IMR-90 (cell line): Measurements from ENCODE around the gene CPNE4.

Experiments
- BHLHE40 ChIP-seq: fragments of 150-350 bp; IDR thresholded peaks from 2 replicates; pipeline ENCODE4 v1.6.1; 2016; ENCODE audit warnings: mild to moderate bottlenecking, low read depth, low read length
- CEBPB ChIP-seq: IDR thresholded peaks from 2 replicates; pipeline ENCODE4 v1.6.1; 2012; ENCODE audit warnings: low read depth, low read length, improper control_type of control experiment
- CHD1 ChIP-seq: IDR thresholded peaks from 2 replicates; pipeline ENCODE4 v1.6.1; 2012; ENCODE audit warnings: low read depth, low read length, improper control_type of control experiment
- MAFK ChIP-seq: IDR thresholded peaks from 2 replicates; pipeline ENCODE4 v1.6.1; 2012; ENCODE audit warnings: low read depth, low read length, improper control_type of control experiment
- MAZ ChIP-seq: IDR thresholded peaks from 2 replicates; pipeline ENCODE4 v1.6.1; 2012; ENCODE audit warnings: low read depth, mild to moderate bottlenecking, low read length, improper control_type of control experiment, moderate library complexity, borderline replicate concordance
- MXI1 ChIP-seq: IDR thresholded peaks from 2 replicates; pipeline ENCODE4 v1.6.1; 2012; ENCODE audit warnings: low read depth, mild to moderate bottlenecking, low read length, moderate library complexity, borderline replicate concordance
- NFE2L2 ChIP-seq: fragments of 150-350 bp; IDR thresholded peaks from 2 replicates; pipeline ENCODE4 v1.6.1; 2016; ENCODE audit warnings: low read depth, mild to moderate bottlenecking, low read length
- POLR2A ChIP-seq: IDR thresholded peaks from 2 replicates; pipeline ENCODE4 v1.6.1; 2012; ENCODE audit warnings: mild to moderate bottlenecking, low read depth, low read length
- RAD21 ChIP-seq: IDR thresholded peaks from 2 replicates; pipeline ENCODE4 v1.6.1; 2012; ENCODE audit warnings: low read length, improper control_type of control experiment
- RCOR1 ChIP-seq: IDR thresholded peaks from 2 replicates; pipeline ENCODE4 v1.6.1; 2012; ENCODE audit warnings: mild to moderate bottlenecking, low read length, improper control_type of control experiment; ENCODE audit not compliant: insufficient replicate concordance
- RFX5 ChIP-seq: IDR thresholded peaks from 2 replicates; pipeline ENCODE4 v1.8.0; 2012; ENCODE audit warnings: low read depth, mild to moderate bottlenecking, low read length, moderate library complexity
- SMC3 ChIP-seq: fragments of 150-350 bp; IDR thresholded peaks from 2 replicates; pipeline ENCODE4 v1.6.1; 2016; ENCODE audit warnings: low read depth, mild to moderate bottlenecking, antibody characterized with exemption, low read length, moderate library complexity
- TF ChIP-seq, protein P1 (sequence below): conservative IDR thresholded peaks from 2 replicates; pipeline ENCODE4 v1.5.1; 2012; ENCODE audit warnings: mild to moderate bottlenecking, low read depth, low read length, improper control_type of control experiment
- TF ChIP-seq, protein P2 (sequence below): fragments of 150-350 bp; IDR thresholded peaks from 2 replicates; pipeline ENCODE4 v1.6.1; 2017; ENCODE audit warnings: mild to moderate bottlenecking, antibody characterized with exemption, low read length, low read depth

DNA sequence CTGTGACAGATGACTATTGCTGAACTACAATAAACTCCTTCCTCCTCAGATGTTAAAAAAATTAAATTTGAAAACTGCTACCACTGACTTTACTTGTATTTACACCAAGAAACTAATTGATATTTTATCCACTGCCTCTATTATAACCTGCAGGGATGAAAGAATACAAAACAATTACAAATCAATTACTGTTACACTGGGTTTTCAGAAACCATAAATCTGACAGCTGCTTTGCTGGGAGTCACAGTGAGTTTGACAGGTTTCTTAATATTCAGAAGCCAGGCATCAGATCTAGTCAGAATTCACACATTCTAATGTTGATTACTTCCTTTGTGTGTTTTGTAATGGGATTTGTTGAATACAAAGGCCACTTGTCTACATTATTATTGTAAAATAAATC, 279.4 kb downstream of the CPNE4 start:
- TF ChIP-seq, protein P1, sequence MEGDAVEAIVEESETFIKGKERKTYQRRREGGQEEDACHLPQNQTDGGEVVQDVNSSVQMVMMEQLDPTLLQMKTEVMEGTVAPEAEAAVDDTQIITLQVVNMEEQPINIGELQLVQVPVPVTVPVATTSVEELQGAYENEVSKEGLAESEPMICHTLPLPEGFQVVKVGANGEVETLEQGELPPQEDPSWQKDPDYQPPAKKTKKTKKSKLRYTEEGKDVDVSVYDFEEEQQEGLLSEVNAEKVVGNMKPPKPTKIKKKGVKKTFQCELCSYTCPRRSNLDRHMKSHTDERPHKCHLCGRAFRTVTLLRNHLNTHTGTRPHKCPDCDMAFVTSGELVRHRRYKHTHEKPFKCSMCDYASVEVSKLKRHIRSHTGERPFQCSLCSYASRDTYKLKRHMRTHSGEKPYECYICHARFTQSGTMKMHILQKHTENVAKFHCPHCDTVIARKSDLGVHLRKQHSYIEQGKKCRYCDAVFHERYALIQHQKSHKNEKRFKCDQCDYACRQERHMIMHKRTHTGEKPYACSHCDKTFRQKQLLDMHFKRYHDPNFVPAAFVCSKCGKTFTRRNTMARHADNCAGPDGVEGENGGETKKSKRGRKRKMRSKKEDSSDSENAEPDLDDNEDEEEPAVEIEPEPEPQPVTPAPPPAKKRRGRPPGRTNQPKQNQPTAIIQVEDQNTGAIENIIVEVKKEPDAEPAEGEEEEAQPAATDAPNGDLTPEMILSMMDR = no peak
- TF ChIP-seq POLR2A (no peak), RAD21 (no peak), MXI1 (no peak), SMC3 (no peak), BHLHE40 (no peak), CEBPB (no peak), MAZ (no peak), CHD1 (no peak), MAFK (no peak), NFE2L2 (no peak), RFX5 (no peak), RCOR1 (no peak)
- TF ChIP-seq, protein P2, sequence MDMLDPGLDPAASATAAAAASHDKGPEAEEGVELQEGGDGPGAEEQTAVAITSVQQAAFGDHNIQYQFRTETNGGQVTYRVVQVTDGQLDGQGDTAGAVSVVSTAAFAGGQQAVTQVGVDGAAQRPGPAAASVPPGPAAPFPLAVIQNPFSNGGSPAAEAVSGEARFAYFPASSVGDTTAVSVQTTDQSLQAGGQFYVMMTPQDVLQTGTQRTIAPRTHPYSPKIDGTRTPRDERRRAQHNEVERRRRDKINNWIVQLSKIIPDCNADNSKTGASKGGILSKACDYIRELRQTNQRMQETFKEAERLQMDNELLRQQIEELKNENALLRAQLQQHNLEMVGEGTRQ = no peak
